Stomach (tissue), 9 donors: ENCODE measurements around the gene NKX2-2. TPM values are rescaled to one million over a fixed set of nuclear protein-coding genes. Genes with fewer than 3 reads are reported as not detected.

ENCODE experiments used
- DNase-seq, 2 donors: peaks; one replicate each; pipeline versions ENCODE4 v3.0.0 to v3.0.0-alpha.2; 2013 to 2019
- H3K27ac ChIP-seq, 5 donors: fragments of 200-600 bp in 4 of 5; sonication (generic) in 4 of 5; one replicate each; pipeline ENCODE4 v1.5.1; 2013 to 2019; ENCODE audit warnings: mild to moderate bottlenecking in 1 of 5, moderate library complexity in 1 of 5
- H3K27me3 ChIP-seq, 3 donors: fragments of 200-600 bp; sonication (generic); one replicate each; pipeline ENCODE4 v1.5.1; 2017 to 2019; ENCODE audit warnings: mixed run types in 1 of 3
- H3K36me3 ChIP-seq, 4 donors: fragments of 200-600 bp; sonication (generic); 1 replicate in 3 of 4; 2 replicates in 1 of 4; pipeline ENCODE4 v1.5.1; 2016 to 2019
- H3K4me1 ChIP-seq, 4 donors: fragments of 200-600 bp; sonication (generic); one replicate each; pipeline ENCODE4 v1.5.1; 2016 to 2019
- H3K4me3 ChIP-seq, 4 donors: fragments of 200-600 bp; sonication (generic) in 3 of 4; one replicate each; pipeline ENCODE4 v1.5.1; 2016 to 2019; ENCODE audit warnings: mild to moderate bottlenecking in 1 of 4
- H3K9me3 ChIP-seq, 4 donors: fragments of 200-600 bp; sonication (generic); one replicate each; pipeline ENCODE4 v1.5.1; 2016 to 2019
- CTCF ChIP-seq, 7 experiments: fragments of 450-650 bp in 4 of 7; fragments of 200-600 bp in 3 of 7; sonication (generic) in 3 of 7; IDR thresholded peaks; one replicate each; pipeline ENCODE4 v1.5.1; 2016 to 2019; ENCODE audit warnings: antibody characterized with exemption in 7 of 7, control low read depth in 2 of 7, mild to moderate bottlenecking in 1 of 7
- EP300 ChIP-seq: sonication (generic); formaldehyde crosslinking; IDR thresholded peaks from one replicate; pipeline ENCODE4 v1.6.1; 2017; ENCODE audit warnings: antibody characterized with exemption
- POLR2A ChIP-seq, 4 donors: fragments of 450-650 bp; IDR thresholded peaks; one replicate each; pipeline ENCODE4 v1.6.1; 2016; ENCODE audit warnings: antibody characterized with exemption in 4 of 4, control low read depth in 2 of 4, mild to moderate bottlenecking in 1 of 4, moderate library complexity in 1 of 4
- POLR2AphosphoS5 ChIP-seq, 3 donors: sonication (generic); formaldehyde crosslinking; IDR thresholded peaks; one replicate each; pipeline ENCODE4 v1.6.1; 2016; ENCODE audit warnings: antibody characterized with exemption in 3 of 3
- WGBS, 5 donors: extraction: QIAGEN DNeasy Blood & Tissue Kit in 3 of 5; methylation state at CpG; one replicate each; pipeline versions ENCODE4 v1.1.5 to v1.1.7; 2013 to 2018; 5-methylcytosine and 5-hydroxymethylcytosine counted together
- intact Hi-C: fragments of 100-400 bp; cut with DNase I; formaldehyde crosslinking; loops from one replicate; pipeline ENCODE4 v1.15.1; 2023; ENCODE audit warnings: low total_unique reads
- polyA plus RNA-seq, 3 donors: library from polyadenylated mRNA; stranded (reverse); fragments of 200-250 nt; gene quantifications; one replicate each; pipeline ENCODE4 v1.2.3, GENCODE V29; 2013
- total RNA-seq, 5 donors: library from RNA; depleted of rRNA; stranded (reverse); fragments of >200 nt; gene quantifications; one replicate each; pipeline versions ENCODE4 v1.1.0 to v1.2.3, GENCODE V29; 2014 to 2016
- donor health status: healthy with polysubstance abuse.
- donor health status: Bipolar disorder and iron deficiency.
- donor health status: healthy.

Gene NKX2-2
- total and polyA plus RNA-seq, 8 donors, result 0.18 to 4.8 (median 1.4) TPM; not detected in 1

DNA sequence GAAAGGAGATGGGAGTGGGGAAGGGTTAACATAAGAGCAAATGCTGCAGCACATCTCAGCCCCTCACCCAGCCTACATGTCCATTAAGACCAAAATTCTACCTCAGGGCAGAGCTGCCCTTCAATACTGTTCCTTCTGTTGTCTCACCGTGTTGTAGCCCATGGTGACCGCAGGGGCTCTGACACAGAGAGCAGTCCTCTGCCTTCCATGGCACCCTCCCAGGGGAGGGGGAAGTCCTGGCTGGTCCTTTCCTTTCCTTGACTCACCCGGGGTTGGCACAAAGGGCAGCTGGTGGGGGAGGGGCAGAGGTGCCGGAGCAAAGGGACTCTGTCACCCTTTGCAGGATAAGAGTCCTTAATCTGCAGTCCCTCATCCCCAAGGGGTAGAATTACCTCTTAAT is 15.2 kb downstream of the NKX2-2 start:
- H3K4me1 ChIP-seq, result no peaks in the 10 kb centered on the region
- no peaks in the 10 kb centered on the region for H3K9me3 ChIP-seq
- H3K27ac ChIP-seq, result no peak overlapping the region
- intact Hi-C loops, result no loop called here
- no peak overlapping the region for H3K4me3 ChIP-seq
- no peak for DNase-seq
- H3K36me3 ChIP-seq, result no peaks in the 10 kb centered on the region
- no peak for TF ChIP-seq EP300
- TF ChIP-seq CTCF (IDR thresholded peaks at IDR 0.05), result no peak
- no peak for TF ChIP-seq POLR2A (IDR thresholded peaks at IDR 0.05)
- no peak for TF ChIP-seq POLR2AphosphoS5 (IDR thresholded peaks at IDR 0.05)
- 33 to 65% (median 51%) methylated on average over 4 of the region's 4 CpGs for WGBS, 5 donors
- peaks cover 0 to 66% (median 25%) of the 10 kb centered on the region in 3 donors for H3K27me3 ChIP-seq

DNA sequence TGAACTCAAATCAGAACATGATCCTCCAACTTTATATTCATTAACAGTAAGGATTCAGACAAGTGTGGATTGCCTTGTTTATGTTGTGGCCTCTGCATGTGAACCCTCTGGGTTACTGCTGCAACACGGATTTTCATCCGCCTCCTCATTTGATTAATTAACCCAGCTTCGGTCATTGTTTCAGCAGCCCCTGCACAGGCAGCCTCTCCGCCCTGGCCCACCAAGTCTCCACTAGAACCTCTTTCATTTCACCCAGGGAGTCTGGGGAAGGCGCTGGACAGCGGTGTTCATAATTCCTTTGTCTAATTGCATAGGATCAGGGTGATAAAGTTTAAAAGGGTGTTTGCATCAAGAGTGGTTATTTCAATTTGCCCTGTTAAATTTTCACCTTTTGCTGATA is 15.7 kb downstream of the NKX2-2 start:
- intact Hi-C loops, result no loop called here
- H3K4me1 ChIP-seq, result no peaks in the 10 kb centered on the region
- H3K36me3 ChIP-seq, result no peaks in the 10 kb centered on the region
- H3K4me3 ChIP-seq, result no peak overlapping the region
- WGBS, 5 donors, result 50 to 57% (median 56%) methylated on average over 6 of the region's 6 CpGs
- H3K9me3 ChIP-seq, result no peaks in the 10 kb centered on the region
- no peak for DNase-seq
- peaks cover 0 to 64% (median 22%) of the 10 kb centered on the region in 3 donors for H3K27me3 ChIP-seq
- no peak overlapping the region for H3K27ac ChIP-seq
- TF ChIP-seq EP300 (no peak), CTCF (IDR thresholded peaks at IDR 0.05) (no peak), POLR2AphosphoS5 (IDR thresholded peaks at IDR 0.05) (no peak), POLR2A (IDR thresholded peaks at IDR 0.05) (no peak)

DNA sequence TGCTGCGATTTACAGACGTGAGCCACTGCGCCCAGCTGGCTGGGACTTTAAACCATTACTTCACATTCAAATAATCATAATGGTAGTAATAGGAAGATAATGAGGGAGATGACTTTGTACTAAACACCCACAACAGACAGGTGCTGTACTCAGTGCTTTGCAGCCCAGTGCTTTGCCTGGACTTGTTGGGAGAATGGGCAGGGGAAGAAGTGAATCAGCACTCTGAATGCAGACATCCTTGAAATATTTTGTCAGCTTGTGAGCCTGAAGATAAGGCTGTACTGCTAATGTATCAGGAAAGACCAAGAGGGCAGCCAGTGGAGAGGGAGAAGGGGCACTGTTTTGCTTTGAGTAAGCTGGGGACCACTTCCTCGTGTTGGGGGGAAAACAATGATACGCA is 17.4 kb downstream of the NKX2-2 start:
- Histone ChIP-seq H3K27me3 (peaks cover 0 to 61% (median 25%) of the 10 kb centered on the region in 3 donors), H3K36me3 (no peaks in the 10 kb centered on the region), H3K4me3 (no peak overlapping the region), H3K9me3 (no peaks in the 10 kb centered on the region), H3K4me1 (no peaks in the 10 kb centered on the region), H3K27ac (no peak overlapping the region)
- TF ChIP-seq CTCF (IDR thresholded peaks at IDR 0.05), result no peak
- intact Hi-C loops, result no loop called here
- 74 to 86% (median 77%) methylated on average over 5 of the region's 5 CpGs for WGBS, 5 donors
- DNase-seq, result no peak

DNA sequence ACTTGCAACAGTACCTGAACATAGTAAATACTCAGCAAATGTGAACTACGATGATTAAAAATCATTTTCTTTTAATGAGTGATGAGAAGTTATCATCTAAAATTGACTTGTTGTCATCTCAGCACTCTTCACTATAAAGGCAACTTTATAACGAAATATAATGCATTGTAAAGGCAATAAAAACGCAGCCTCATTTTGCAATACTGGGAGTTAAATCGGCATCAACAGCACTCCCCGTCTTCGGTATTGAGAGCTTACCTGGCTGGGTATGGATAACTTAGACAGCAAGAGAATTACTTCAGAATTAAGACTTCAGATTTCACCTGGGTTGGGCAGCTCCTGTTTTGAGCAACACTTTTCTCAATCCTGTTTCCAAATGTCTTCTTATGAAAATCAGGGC is 20.8 kb downstream of the NKX2-2 start:
- Histone ChIP-seq H3K27ac (no peak overlapping the region), H3K4me1 (no peaks in the 10 kb centered on the region), H3K9me3 (no peaks in the 10 kb centered on the region), H3K36me3 (no peaks in the 10 kb centered on the region), H3K27me3 (peaks cover 0 to 38% (median 12%) of the 10 kb centered on the region in 3 donors), H3K4me3 (no peak overlapping the region)
- no peak for DNase-seq
- intact Hi-C loops, result no loop called here
- WGBS, 5 donors, result 88 to 93% (median 91%) methylated on average over 6 of the region's 6 CpGs
- TF ChIP-seq EP300 (no peak), CTCF (IDR thresholded peaks at IDR 0.05) (no peak), POLR2A (IDR thresholded peaks at IDR 0.05) (no peak), POLR2AphosphoS5 (IDR thresholded peaks at IDR 0.05) (no peak)
